ENCODE data around the gene AP2A2. TPM values are rescaled to one million over a fixed set of nuclear protein-coding genes. Genes with fewer than 3 reads are reported as not detected.

AP2A2 gene
- total RNA-seq, 2 experiments from 2014 or later = 45.9 to 46.6 TPM

- Mint-ChIP-seq H3K9me3 (no peaks in the 10 kb centered on the region), H3K27me3 (no peaks in the 10 kb centered on the region), H3K4me1 (ENCODE audit: low read depth) (peaks cover 32% of the 10 kb centered on the region), H3K4me3 (no peak overlapping the region), H3K27ac (no peak overlapping the region), H3K36me3 (ENCODE audit: low read depth) (peaks cover 59% of the 10 kb centered on the region)
- ChIA-PET POLR2A (no interaction called here), CTCF (interaction anchor here (0.9 kb wide), 1 partner anchor 19 kb away, joined by 3 read pairs; no protein-coding TSS in a partner anchor)
- no peaks in the 10 kb centered on the region for H3K27me3 ChIP-seq (ENCODE audit: control insufficient read depth in 1 of 2, insufficient read depth in 2 of 2, low read length in 2 of 2)
- no peak overlapping the region for H3K27ac ChIP-seq (ENCODE audit: low read depth in 1 of 2, low read length in 2 of 2)
- H3K9me3 ChIP-seq (ENCODE audit: control insufficient read depth in 1 of 2, insufficient read depth in 1 of 2, low read length in 2 of 2) = no peaks in the 10 kb centered on the region
- no peak for TF ChIP-seq CTCF (IDR thresholded peaks at IDR 0.05)
- H3K36me3 ChIP-seq (ENCODE audit: insufficient read depth, low read length) = peaks cover 43% of the 10 kb centered on the region
- peaks cover 44% of the 10 kb centered on the region for H3K4me1 ChIP-seq (ENCODE audit: insufficient read depth, low read length)
- intact Hi-C loops (cut with DNase I, micrococcal nuclease) = no loop called here
- H3K4me3 ChIP-seq (ENCODE audit: low read length) = no peak overlapping the region
- DNase-seq (no peak), ATAC-seq (ENCODE audit: poor library complexity) (no peak)
These were observed 42.5 kb downstream of the AP2A2 start for GRCh38 chr11:967995-968751.

GRCh38 chr11:968822-969221 lies 43.2 kb downstream of the AP2A2 start:
- ChIA-PET CTCF (no interaction called here), POLR2A (no interaction called here)
- Mint-ChIP-seq H3K27me3 (no peaks in the 10 kb centered on the region), H3K27ac (no peak overlapping the region), H3K36me3 (ENCODE audit: low read depth) (peaks cover 59% of the 10 kb centered on the region), H3K9me3 (no peaks in the 10 kb centered on the region), H3K4me3 (no peak overlapping the region), H3K4me1 (ENCODE audit: low read depth) (peaks cover 28% of the 10 kb centered on the region)
- H3K9me3 ChIP-seq (ENCODE audit: control insufficient read depth in 1 of 2, insufficient read depth in 1 of 2, low read length in 2 of 2) = no peaks in the 10 kb centered on the region
- peaks cover 41% of the 10 kb centered on the region for H3K36me3 ChIP-seq (ENCODE audit: insufficient read depth, low read length)
- intact Hi-C loops (cut with DNase I, micrococcal nuclease) = no loop called here
- TF ChIP-seq CTCF (IDR thresholded peaks at IDR 0.05) = no peak
- ATAC-seq (ENCODE audit: poor library complexity) = no peak
- no peak overlapping the region for H3K4me3 ChIP-seq (ENCODE audit: low read length)
- DNase-seq = no peak
- no peak overlapping the region for H3K27ac ChIP-seq (ENCODE audit: low read depth in 1 of 2, low read length in 2 of 2)
- H3K27me3 ChIP-seq (ENCODE audit: control insufficient read depth in 1 of 2, insufficient read depth in 2 of 2, low read length in 2 of 2) = no peaks in the 10 kb centered on the region
- H3K4me1 ChIP-seq (ENCODE audit: insufficient read depth, low read length) = peaks cover 44% of the 10 kb centered on the region

GRCh38 chr11:969651-970205 lies 44.1 kb downstream of the AP2A2 start:
- Mint-ChIP-seq H3K27me3 (no peaks in the 10 kb centered on the region), H3K36me3 (ENCODE audit: low read depth) (peaks cover 59% of the 10 kb centered on the region), H3K27ac (peak overlapping the region; percentile 24), H3K4me1 (ENCODE audit: low read depth) (peaks cover 25% of the 10 kb centered on the region), H3K9me3 (no peaks in the 10 kb centered on the region), H3K4me3 (no peak overlapping the region)
- no peak for TF ChIP-seq CTCF (IDR thresholded peaks at IDR 0.05)
- no peak for ATAC-seq (ENCODE audit: poor library complexity)
- Histone ChIP-seq H3K27me3 (ENCODE audit: control insufficient read depth in 1 of 2, insufficient read depth in 2 of 2, low read length in 2 of 2) (no peaks in the 10 kb centered on the region), H3K4me3 (ENCODE audit: low read length) (no peak overlapping the region), H3K9me3 (ENCODE audit: control insufficient read depth in 1 of 2, insufficient read depth in 1 of 2, low read length in 2 of 2) (no peaks in the 10 kb centered on the region), H3K27ac (ENCODE audit: low read depth in 1 of 2, low read length in 2 of 2) (no peak overlapping the region), H3K4me1 (ENCODE audit: insufficient read depth, low read length) (peaks cover 44% of the 10 kb centered on the region), H3K36me3 (ENCODE audit: insufficient read depth, low read length) (peaks cover 39% of the 10 kb centered on the region)
- no peak for DNase-seq
- POLR2A ChIA-PET = no interaction called here
- intact Hi-C loops (cut with DNase I, micrococcal nuclease) = no loop called here
- CTCF ChIA-PET = no interaction called here

All from CD4-positive, alpha-beta T cell (primary cell).